ENCODE data around the gene FNDC3B.
"Not testable (repeated sequence)": the region's sequence is repeated elsewhere in the genome, so short reads cannot be mapped to it uniquely, and the experiment has no call there.

Gene FNDC3B

GRCh38 chr3:172039436-172040077, at the start of gene FNDC3B:
Gene FNDC3B (plus strand): TSS chr3:172039578. CDS start chr3:172112480, 72,902 bp downstream.
- DNase-seq, result peak; percentile 61

GRCh38 chr3:171990239-171990638, 49.1 kb upstream of the FNDC3B start:
- DNase-seq, result not testable (repeated sequence)

GRCh38 chr3:171991166-171991565, 48.2 kb upstream of the FNDC3B start:
- DNase-seq, result no peak

GRCh38 chr3:171994646-171995428, 44.5 kb upstream of the FNDC3B start:
- no peak for DNase-seq

- DNase-seq, result no peak
These were observed 43.9 kb upstream of the FNDC3B start for GRCh38 chr3:171995486-171995885.

GRCh38 chr3:171996178-171996817, 43.1 kb upstream of the FNDC3B start:
- no peak for DNase-seq

GRCh38 chr3:171998731-171999130, 40.6 kb upstream of the FNDC3B start:
- DNase-seq, result not testable (repeated sequence)

GRCh38 chr3:172001616-172002015, 37.8 kb upstream of the FNDC3B start:
- DNase-seq, result not testable (repeated sequence)

- DNase-seq, result no peak
These were observed 36.8 kb upstream of the FNDC3B start for GRCh38 chr3:172002512-172003078.

GRCh38 chr3:172003146-172003545, 36.2 kb upstream of the FNDC3B start:
- DNase-seq, result no peak

- DNase-seq, result no peak
These were observed 32.4 kb upstream of the FNDC3B start for GRCh38 chr3:172007065-172007370.

GRCh38 chr3:172009803-172010202, 29.6 kb upstream of the FNDC3B start:
- DNase-seq, result no peak

GRCh38 chr3:172012775-172013174, 26.6 kb upstream of the FNDC3B start:
- no peak for DNase-seq

- DNase-seq, result no peak
These were observed 25.2 kb upstream of the FNDC3B start for GRCh38 chr3:172014145-172014544.

GRCh38 chr3:172018364-172018763, 21.0 kb upstream of the FNDC3B start:
- no peak for DNase-seq

GRCh38 chr3:172020763-172021162, 18.6 kb upstream of the FNDC3B start:
- DNase-seq, result no peak

- no peak for DNase-seq
These were observed 18.2 kb upstream of the FNDC3B start for GRCh38 chr3:172021164-172021563.

GRCh38 chr3:172021859-172022258, 17.5 kb upstream of the FNDC3B start:
- DNase-seq, result no peak

GRCh38 chr3:172023915-172024314, 15.5 kb upstream of the FNDC3B start:
- DNase-seq, result no peak

GRCh38 chr3:172024679-172025078, 14.7 kb upstream of the FNDC3B start:
- DNase-seq, result no peak

- no peak for DNase-seq
These were observed 9.8 kb upstream of the FNDC3B start for GRCh38 chr3:172029425-172030098.

GRCh38 chr3:172030181-172030580, 9.2 kb upstream of the FNDC3B start:
- no peak for DNase-seq

- DNase-seq, result no peak
These were observed 7.4 kb upstream of the FNDC3B start for GRCh38 chr3:172031996-172032395.

Measured in NCI-H345 (cell line).